Gastroesophageal sphincter (tissue), 4 donors: ENCODE data around the gene ERG. TPM values are rescaled to one million over a fixed set of nuclear protein-coding genes. Genes with fewer than 3 reads are reported as not detected.

Experiments
- ATAC-seq: fragments of 150-250 bp; one replicate; pipeline ENCODE4 v1.9.1; 2016; ENCODE audit warnings: mild to moderate bottlenecking, moderate library complexity
- H3K27ac ChIP-seq, 4 donors: fragments of 200-600 bp; sonication (generic) in 3 of 4; 1 replicate in 3 of 4; 2 replicates in 1 of 4; pipeline ENCODE4 v1.5.1; 2016 to 2019
- H3K27me3 ChIP-seq: fragments of 200-600 bp; sonication (generic); one replicate; pipeline ENCODE4 v1.5.1; 2019
- H3K36me3 ChIP-seq, 2 donors: fragments of 200-600 bp; sonication (generic); one replicate each; pipeline ENCODE4 v1.5.1; 2019; ENCODE audit warnings: control low read depth in 1 of 2
- H3K4me1 ChIP-seq, 3 donors: fragments of 200-600 bp; sonication (generic); 1 replicate in 2 of 3; 2 replicates in 1 of 3; pipeline ENCODE4 v1.5.1; 2016 to 2019; ENCODE audit warnings: control low read depth in 2 of 3
- H3K4me3 ChIP-seq, 2 donors: fragments of 200-600 bp; sonication (generic); one replicate each; pipeline ENCODE4 v1.5.1; 2019; ENCODE audit warnings: mild to moderate bottlenecking in 1 of 2, moderate library complexity in 1 of 2
- H3K9me3 ChIP-seq, 3 donors: fragments of 200-600 bp; sonication (generic); one replicate each; pipeline ENCODE4 v1.5.1; 2017 to 2019; ENCODE audit warnings: control low read depth in 2 of 3
- EP300 ChIP-seq: sonication (generic); formaldehyde crosslinking; IDR thresholded peaks from one replicate; pipeline ENCODE4 v1.6.1; 2017; ENCODE audit warnings: antibody characterized with exemption, mild to moderate bottlenecking
- POLR2A ChIP-seq, 2 donors: fragments of 450-650 bp; IDR thresholded peaks; one replicate each; pipeline ENCODE4 v1.6.1; 2017; ENCODE audit warnings: antibody characterized with exemption in 2 of 2, mild to moderate bottlenecking in 2 of 2, moderate library complexity in 1 of 2
- POLR2AphosphoS5 ChIP-seq: sonication (generic); formaldehyde crosslinking; IDR thresholded peaks from one replicate; pipeline ENCODE4 v1.6.1; 2017; ENCODE audit warnings: antibody characterized with exemption
- WGBS, 2 donors: methylation state at CpG; one replicate each; pipeline ENCODE4 v1.1.5; 2018; ENCODE audit warnings: low coverage in 1 of 2; 5-methylcytosine and 5-hydroxymethylcytosine counted together
- total RNA-seq, 4 donors: library from RNA; depleted of rRNA; stranded (reverse); fragments of >200 nt; gene quantifications; one replicate each; pipeline ENCODE4 v1.1.0, GENCODE V29; 2016
- TF ChIP-seq, protein P1 (sequence below), 4 experiments: fragments of 200-600 bp in 2 of 4; fragments of 450-650 bp in 2 of 4; sonication (generic) in 1 of 4; IDR thresholded peaks; one replicate each; pipeline ENCODE4 v1.5.1; 2017 to 2019; ENCODE audit warnings: antibody characterized with exemption in 4 of 4, mild to moderate bottlenecking in 2 of 4, moderate library complexity in 2 of 4

Gene ERG
- total RNA-seq, 4 donors from 2014 or later, result 3.3 to 12.4 (median 10.9) TPM

DNA sequence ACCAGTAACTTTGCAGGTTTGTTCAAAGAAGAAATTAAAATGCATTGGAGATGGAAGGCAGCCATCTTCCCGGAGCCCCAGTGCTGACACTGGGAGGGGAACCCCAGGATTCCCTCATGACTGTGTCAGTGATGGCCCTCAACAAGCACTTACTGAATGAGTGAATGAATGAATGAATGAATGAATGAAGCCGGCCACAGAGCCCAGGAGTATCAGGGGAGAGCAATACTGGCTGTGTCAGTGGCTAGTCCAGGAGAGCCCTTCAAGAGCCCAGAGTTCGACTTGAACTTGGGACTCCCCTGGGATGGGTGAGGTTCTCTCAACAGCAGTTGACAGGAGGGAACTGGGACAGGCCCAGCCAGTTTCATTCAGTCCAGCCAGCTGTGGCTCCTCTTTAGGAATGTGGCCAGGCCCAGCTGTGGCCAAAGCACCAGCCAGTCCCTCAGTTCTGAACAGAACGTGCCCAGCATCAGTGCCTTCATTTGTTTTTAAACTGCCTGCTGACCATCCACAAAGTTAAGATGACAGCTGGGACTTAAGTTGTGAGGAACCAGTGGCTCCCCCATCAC is 9.2 kb upstream of the ERG start:
- H3K4me3 ChIP-seq, result no peak overlapping the region
- no peaks in the 10 kb centered on the region for H3K36me3 ChIP-seq
- WGBS, 2 donors, result 76 to 80% methylated on average over 1 to 2 of the region's 4 CpGs
- H3K9me3 ChIP-seq, result no peaks in the 10 kb centered on the region
- H3K27me3 ChIP-seq, result peaks cover 34% of the 10 kb centered on the region
- H3K4me1 ChIP-seq, result peaks cover 0 to 7% (median 0%) of the 10 kb centered on the region in 3 donors
- TF ChIP-seq EP300 (no peak), POLR2A (IDR thresholded peaks at IDR 0.05) (no peak), POLR2AphosphoS5 (no peak)
- TF ChIP-seq, protein P1, sequence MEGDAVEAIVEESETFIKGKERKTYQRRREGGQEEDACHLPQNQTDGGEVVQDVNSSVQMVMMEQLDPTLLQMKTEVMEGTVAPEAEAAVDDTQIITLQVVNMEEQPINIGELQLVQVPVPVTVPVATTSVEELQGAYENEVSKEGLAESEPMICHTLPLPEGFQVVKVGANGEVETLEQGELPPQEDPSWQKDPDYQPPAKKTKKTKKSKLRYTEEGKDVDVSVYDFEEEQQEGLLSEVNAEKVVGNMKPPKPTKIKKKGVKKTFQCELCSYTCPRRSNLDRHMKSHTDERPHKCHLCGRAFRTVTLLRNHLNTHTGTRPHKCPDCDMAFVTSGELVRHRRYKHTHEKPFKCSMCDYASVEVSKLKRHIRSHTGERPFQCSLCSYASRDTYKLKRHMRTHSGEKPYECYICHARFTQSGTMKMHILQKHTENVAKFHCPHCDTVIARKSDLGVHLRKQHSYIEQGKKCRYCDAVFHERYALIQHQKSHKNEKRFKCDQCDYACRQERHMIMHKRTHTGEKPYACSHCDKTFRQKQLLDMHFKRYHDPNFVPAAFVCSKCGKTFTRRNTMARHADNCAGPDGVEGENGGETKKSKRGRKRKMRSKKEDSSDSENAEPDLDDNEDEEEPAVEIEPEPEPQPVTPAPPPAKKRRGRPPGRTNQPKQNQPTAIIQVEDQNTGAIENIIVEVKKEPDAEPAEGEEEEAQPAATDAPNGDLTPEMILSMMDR (IDR thresholded peaks at IDR 0.05), result no peak
- no peak for ATAC-seq
- no peak overlapping the region for H3K27ac ChIP-seq

DNA sequence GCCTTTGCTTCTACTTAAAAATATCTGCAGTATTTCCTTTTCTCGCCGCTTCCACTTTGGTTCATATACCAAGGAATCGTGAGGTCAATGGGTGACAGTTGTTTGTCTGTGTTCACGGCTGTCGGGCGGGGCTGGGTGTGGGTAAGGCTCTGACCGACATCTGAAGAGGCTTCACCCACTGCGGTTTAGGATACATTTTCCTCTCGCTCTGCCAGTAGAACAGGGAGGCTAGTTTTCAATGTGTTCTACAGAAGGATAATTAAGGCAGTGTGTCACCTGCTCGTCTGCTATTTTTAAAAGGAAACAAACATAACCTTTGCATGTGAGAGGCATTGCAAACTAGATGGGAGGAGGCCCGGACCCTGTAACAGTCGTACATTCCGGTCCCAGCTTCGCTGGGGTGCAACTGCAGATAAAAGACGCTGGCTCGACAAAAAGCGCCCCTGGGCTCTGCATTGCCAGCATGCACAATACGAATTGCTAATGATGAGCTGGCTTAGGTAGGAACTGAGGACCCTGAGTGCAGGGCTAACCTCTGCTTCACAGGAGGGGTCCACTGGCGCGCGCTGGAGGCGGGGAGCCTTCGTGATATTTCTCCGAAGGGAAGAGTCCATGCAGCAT is 8.5 kb upstream of the ERG start:
- no peak overlapping the region for H3K27ac ChIP-seq
- H3K27me3 ChIP-seq, result peaks cover 35% of the 10 kb centered on the region
- TF ChIP-seq EP300, result no peak
- TF ChIP-seq, protein P1 (IDR thresholded peaks at IDR 0.05), result no peak
- TF ChIP-seq POLR2AphosphoS5, result no peak
- no peak for TF ChIP-seq POLR2A (IDR thresholded peaks at IDR 0.05)
- 38 to 53% methylated on average over 7 to 15 of the region's 24 CpGs for WGBS, 2 donors
- no peak overlapping the region for H3K4me3 ChIP-seq
- H3K4me1 ChIP-seq, result peaks cover 0 to 7% (median 0%) of the 10 kb centered on the region in 3 donors
- ATAC-seq, result no peak
- no peaks in the 10 kb centered on the region for H3K9me3 ChIP-seq
- no peaks in the 10 kb centered on the region for H3K36me3 ChIP-seq

DNA sequence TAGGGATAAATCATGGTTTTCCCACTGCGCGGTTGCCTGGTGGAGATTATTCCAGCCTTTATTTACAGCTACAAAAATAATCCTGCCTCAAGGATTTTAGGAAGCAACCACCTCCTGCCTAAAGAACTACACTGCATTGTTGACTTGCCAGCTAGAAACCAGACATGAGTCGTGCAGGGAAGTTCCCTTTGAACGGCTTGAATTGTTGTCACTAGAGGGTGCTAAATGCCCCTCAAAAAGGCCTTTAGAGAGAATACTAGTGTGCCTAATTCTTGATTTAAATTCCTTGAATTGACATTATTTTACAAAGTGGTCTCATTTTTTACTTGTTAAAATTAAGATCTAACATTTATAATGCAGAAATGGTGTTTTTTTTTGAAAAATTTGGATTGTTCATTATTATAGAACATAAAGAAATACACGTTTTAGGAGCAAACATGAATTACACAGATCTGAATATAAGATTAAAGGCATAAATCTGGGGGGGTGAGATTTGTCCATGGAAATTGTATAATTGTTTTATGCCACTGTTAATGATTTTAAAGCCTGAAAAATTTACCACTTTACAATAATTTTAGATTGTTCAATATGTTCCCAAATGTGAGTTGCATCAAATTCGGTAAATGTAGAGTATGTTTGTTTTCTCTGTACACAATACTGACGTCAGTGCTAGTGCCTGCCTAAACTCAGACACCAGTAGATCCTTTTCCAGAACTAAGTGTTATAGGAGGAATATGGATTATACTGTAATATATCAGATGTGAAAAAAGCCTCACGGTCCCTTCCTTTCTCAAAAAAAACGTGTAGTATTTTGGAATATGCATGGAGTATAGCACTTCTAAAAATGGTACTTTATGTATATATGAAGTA is 7.6 kb upstream of the ERG start:
- peak overlapping the region in 1 of 2 donors; percentile 24 for H3K4me3 ChIP-seq
- no peaks in the 10 kb centered on the region for H3K36me3 ChIP-seq
- peaks cover 0 to 7% (median 0%) of the 10 kb centered on the region in 3 donors for H3K4me1 ChIP-seq
- WGBS, 2 donors, result 38 to 39% methylated on average over 9 of the region's 9 CpGs
- no peaks in the 10 kb centered on the region for H3K9me3 ChIP-seq
- peak overlapping the region in 1 of 4 donors; percentile 62 for H3K27ac ChIP-seq
- peaks cover 40% of the 10 kb centered on the region for H3K27me3 ChIP-seq
- ATAC-seq, result no peak
- no peak for TF ChIP-seq POLR2A (IDR thresholded peaks at IDR 0.05)
- TF ChIP-seq, protein P1 (IDR thresholded peaks at IDR 0.05), result peak; percentile 14 to 62 (median 38)
- TF ChIP-seq POLR2AphosphoS5, result peak; percentile 29

DNA sequence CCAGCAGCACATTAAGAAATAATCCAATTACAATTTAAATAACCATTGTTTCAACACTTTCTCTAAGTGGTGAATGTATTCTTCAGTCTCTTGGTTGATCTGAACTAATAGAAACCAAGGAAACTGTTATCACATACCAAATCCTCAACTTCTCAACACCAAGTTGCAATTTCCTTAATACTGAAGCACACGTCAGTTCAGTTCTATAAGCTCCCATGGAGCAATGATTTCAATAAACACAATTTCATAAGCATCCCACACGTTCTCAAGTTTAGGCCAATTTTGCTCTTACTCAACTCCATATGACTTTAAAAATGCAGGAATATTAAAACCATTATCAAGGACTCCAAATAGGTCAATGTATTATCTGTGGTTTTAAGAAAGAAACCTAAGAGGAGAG is 5.8 kb upstream of the ERG start:
- Histone ChIP-seq H3K4me3 (peak overlapping the region in 1 of 2 donors; percentile 3), H3K4me1 (peaks cover 0 to 7% (median 0%) of the 10 kb centered on the region in 3 donors)

More for the DNA sequence above, 5.8 kb upstream of the ERG start:
- Histone ChIP-seq H3K36me3 (no peaks in the 10 kb centered on the region), H3K27ac (peak overlapping the region; percentile 25 to 56 (median 36)), H3K27me3 (peaks cover 32% of the 10 kb centered on the region), H3K9me3 (no peaks in the 10 kb centered on the region)
- TF ChIP-seq EP300, result no peak
- TF ChIP-seq, protein P1 (IDR thresholded peaks at IDR 0.05), result no peak
- no peak for TF ChIP-seq POLR2AphosphoS5
- TF ChIP-seq POLR2A (IDR thresholded peaks at IDR 0.05), result no peak
- 43 to 56% methylated on average over 1 to 2 of the region's 2 CpGs for WGBS, 2 donors
- ATAC-seq, result no peak
